HCT116 (cell line): ENCODE results near the gene CHDH. TPM values are rescaled to one million over a fixed set of nuclear protein-coding genes. Genes with fewer than 3 reads are reported as not detected.

Experiments used
- ATAC-seq: fragments of 200-7000 bp; cut with Tn5 transposase; 2 replicates; pipeline ENCODE4 v1.9.1; 2020; ENCODE audit warnings: mild to moderate bottlenecking, moderate library complexity
- BruUV-seq: library from RNA; stranded (reverse); fragments of 400-500 nt; replicated peaks from 2 replicates; lab custom pipeline; 2021; lab: Mats Ljungman, UMichigan
- CTCF ChIA-PET: fragments of 300-600 bp; sonication (Branson Sonifier 250); formaldehyde crosslinking; loops from one replicate; lab custom pipeline; 2021; ENCODE audit warnings: antibody characterized with exemption; lab: Charles Lee
- POLR2A ChIA-PET: fragments of 300-600, 350-600 bp; sonication (Branson Sonifier 250); formaldehyde crosslinking; loops from one replicate; lab custom pipeline; 2021; ENCODE audit warnings: antibody characterized with exemption; lab: Charles Lee
- RAD21 ChIA-PET, 2 experiments: fragments of 300-600 bp; sonication (Branson Sonifier 250); formaldehyde crosslinking; loops; one replicate each; lab custom pipeline; 2023; ENCODE audit warnings: low total read pairs in 2 of 2; ENCODE audit not compliant: uncharacterized antibody in 2 of 2, unreplicated experiment in 2 of 2, low non-redundant PET in 1 of 2; lab: Charles Lee
- DNase-seq: peaks from one replicate; pipeline ENCODE4 v3.0.0-alpha.2; 2010; ENCODE audit warnings: low read depth, low spot score
- H2AFZ ChIP-seq: fragments of 200-600 bp; shearing (Covaris generic), sonication (generic); 2 replicates; pipeline ENCODE4 v1.6.1; 2017; ENCODE audit warnings: low read depth, mixed run types, mixed read lengths, antibody characterized with exemption, low read length; ENCODE audit not compliant: poor library complexity, severe bottlenecking
- H3K27ac ChIP-seq: 2 replicates; pipeline ENCODE4 v1.5.1; 2012; ENCODE audit warnings: low read depth, low read length
- H3K27me3 ChIP-seq: fragments of 200-600 bp; sonication (generic); 2 replicates; pipeline ENCODE4 v1.6.1; 2016; ENCODE audit warnings: mixed run types, low read length, mixed read lengths; ENCODE audit not compliant: insufficient read depth
- H3K36me3 ChIP-seq, 2 experiments: fragments of 200-500 bp in 1 of 2; fragments of 200-600 bp in 1 of 2; sonication (Bioruptor generic) in 1 of 2; sonication (generic) in 1 of 2; 2 replicates each; pipeline versions ENCODE4 v1.5.1 to v1.6.1; 2014 to 2016; ENCODE audit warnings: low read length in 2 of 2, inconsistent platforms in 1 of 2, mixed read lengths in 1 of 2, mixed run types in 1 of 2; ENCODE audit not compliant: insufficient read depth in 2 of 2, control insufficient read depth in 1 of 2
- H3K4me1 ChIP-seq, 2 experiments: fragments of 200-600 bp in 1 of 2; sonication (generic) in 1 of 2; 2 replicates each; pipeline versions ENCODE4 v1.5.1 to v1.6.1; 2012 to 2017; ENCODE audit warnings: low read length in 2 of 2, inconsistent platforms in 1 of 2, mild to moderate bottlenecking in 1 of 2, mixed read lengths in 1 of 2, mixed run types in 1 of 2, moderate library complexity in 1 of 2; ENCODE audit not compliant: insufficient read depth in 2 of 2, control insufficient read depth in 1 of 2
- H3K4me2 ChIP-seq: fragments of 200-600 bp; sonication (generic); 2 replicates; pipeline ENCODE4 v1.6.1; 2017; ENCODE audit warnings: mixed run types, low read length, mixed read lengths
- H3K4me3 ChIP-seq, 2 experiments: fragments of 200-600 bp in 1 of 2; sonication (generic) in 1 of 2; replicated peaks in 1 of 2; 2 replicates each; pipeline ENCODE4 v1.5.1; 2011 to 2016; ENCODE audit warnings: low read length in 2 of 2, control low read depth in 1 of 2, low read depth in 1 of 2, mild to moderate bottlenecking in 1 of 2, mixed read lengths in 1 of 2, mixed run types in 1 of 2
- H3K79me2 ChIP-seq: fragments of 200-600 bp; sonication (generic); 2 replicates; pipeline ENCODE4 v1.6.1; 2017; ENCODE audit warnings: mild to moderate bottlenecking, mixed run types, low read length, moderate library complexity, mixed read lengths; ENCODE audit not compliant: insufficient read depth
- H3K9ac ChIP-seq: fragments of 200-600 bp; sonication (generic); 2 replicates; pipeline ENCODE4 v1.6.1; 2016; ENCODE audit warnings: low read length, mixed read lengths
- H3K9me2 ChIP-seq: fragments of 200-600 bp; sonication (generic), shearing (Covaris generic); 2 replicates; pipeline ENCODE4 v1.6.1; 2017; ENCODE audit warnings: mixed run types, mild to moderate bottlenecking, moderate library complexity; ENCODE audit not compliant: insufficient read depth
- H3K9me3 ChIP-seq, 2 experiments: fragments of 200-500 bp in 1 of 2; fragments of 200-600 bp in 1 of 2; sonication (Bioruptor generic) in 1 of 2; sonication (generic) in 1 of 2; 2 replicates each; pipeline ENCODE4 v1.6.1; 2014 to 2017; ENCODE audit warnings: low read length in 2 of 2, mixed read lengths in 2 of 2, inconsistent platforms in 1 of 2, low read depth in 1 of 2, mild to moderate bottlenecking in 1 of 2, mixed run types in 1 of 2, moderate library complexity in 1 of 2; ENCODE audit not compliant: control insufficient read depth in 1 of 2, insufficient read depth in 1 of 2
- H4K20me1 ChIP-seq: fragments of 200-600 bp; sonication (generic), shearing (Covaris generic); 2 replicates; pipeline ENCODE4 v1.6.1; 2017; ENCODE audit warnings: mixed run types, mild to moderate bottlenecking, moderate library complexity; ENCODE audit not compliant: insufficient read depth
- CEBPB ChIP-seq: IDR thresholded peaks from 2 replicates; pipeline ENCODE4 v1.6.1; 2012; ENCODE audit warnings: low read depth
- EGR1 ChIP-seq: IDR thresholded peaks from 2 replicates; pipeline ENCODE4 v1.6.1; 2012; ENCODE audit warnings: low read depth
- ELF1 ChIP-seq: IDR thresholded peaks from 2 replicates; pipeline ENCODE4 v1.6.1; 2012; ENCODE audit warnings: low read depth, borderline replicate concordance
- EZH2 ChIP-seq: fragments of 200-600 bp; sonication (generic); IDR thresholded peaks from 2 replicates; pipeline ENCODE4 v1.6.1; 2017; ENCODE audit warnings: antibody characterized with exemption, mixed run types
- FOSL1 ChIP-seq: IDR thresholded peaks from 2 replicates; pipeline ENCODE4 v1.6.1; 2012; ENCODE audit warnings: low read depth
- JUND ChIP-seq: IDR thresholded peaks from 2 replicates; pipeline ENCODE4 v1.6.1; 2012
- POLR2AphosphoS5 ChIP-seq: IDR thresholded peaks from 2 replicates; pipeline ENCODE4 v1.6.1; 2011; ENCODE audit warnings: mild to moderate bottlenecking, low read depth, low read length, moderate library complexity
- SIN3A ChIP-seq: IDR thresholded peaks from 2 replicates; pipeline ENCODE4 v1.6.1; 2012; ENCODE audit warnings: low read depth
- SRF ChIP-seq: IDR thresholded peaks from 2 replicates; pipeline ENCODE4 v1.6.1; 2012; ENCODE audit warnings: low read depth
- YY1 ChIP-seq: IDR thresholded peaks from 2 replicates; pipeline ENCODE4 v1.6.1; 2011; ENCODE audit warnings: low read length, low read depth, moderate library complexity, mild to moderate bottlenecking; ENCODE audit not compliant: insufficient replicate concordance; ENCODE audit errors: extremely low read depth
- ZFX ChIP-seq: fragments of 450-650 bp; IDR thresholded peaks from 2 replicates; pipeline ENCODE4 v1.6.1; 2017
- intact Hi-C: fragments of 100-400 bp; cut with micrococcal nuclease; formaldehyde crosslinking; loops from 2 replicates; pipeline ENCODE4 v1.10.0; 2022
- total RNA-seq: library from RNA; stranded (reverse); gene quantifications from one replicate; pipeline ENCODE4 v1.2.1, GENCODE V29; 2021; ENCODE audit not compliant: unreplicated experiment
- TF ChIP-seq, protein P1 (sequence below): IDR thresholded peaks from 2 replicates; pipeline ENCODE4 v1.6.1; 2012; ENCODE audit warnings: low read depth

CHDH gene
- total RNA-seq, 1 experiment from 2014 or later, result 10.8 TPM

DNA sequence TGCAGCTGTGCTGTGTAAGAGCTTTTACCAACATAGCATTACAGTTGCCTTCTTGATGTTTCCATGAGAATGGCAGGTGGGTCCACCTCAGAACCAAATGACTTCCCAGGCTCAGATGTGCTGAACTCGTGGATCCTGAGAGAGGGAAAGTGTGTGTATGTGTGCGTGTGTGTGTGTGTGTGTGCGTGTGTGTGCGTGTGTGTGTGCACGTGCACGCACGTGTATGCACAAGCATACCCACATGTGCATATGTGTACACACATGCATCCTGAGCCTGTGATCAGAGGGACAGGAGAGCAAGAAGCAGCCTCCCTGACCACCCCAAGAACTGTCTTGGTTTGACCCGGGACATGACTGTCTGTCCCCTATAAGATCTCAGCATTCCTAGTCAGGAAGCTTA is 48.1 kb downstream of the CHDH start:
- TF ChIP-seq ZFX (no peak), EZH2 (no peak), CEBPB (no peak), YY1 (no peak), ELF1 (no peak), POLR2AphosphoS5 (no peak), FOSL1 (no peak), SRF (no peak), SIN3A (no peak), EGR1 (no peak), JUND (no peak)
- TF ChIP-seq, protein P1, sequence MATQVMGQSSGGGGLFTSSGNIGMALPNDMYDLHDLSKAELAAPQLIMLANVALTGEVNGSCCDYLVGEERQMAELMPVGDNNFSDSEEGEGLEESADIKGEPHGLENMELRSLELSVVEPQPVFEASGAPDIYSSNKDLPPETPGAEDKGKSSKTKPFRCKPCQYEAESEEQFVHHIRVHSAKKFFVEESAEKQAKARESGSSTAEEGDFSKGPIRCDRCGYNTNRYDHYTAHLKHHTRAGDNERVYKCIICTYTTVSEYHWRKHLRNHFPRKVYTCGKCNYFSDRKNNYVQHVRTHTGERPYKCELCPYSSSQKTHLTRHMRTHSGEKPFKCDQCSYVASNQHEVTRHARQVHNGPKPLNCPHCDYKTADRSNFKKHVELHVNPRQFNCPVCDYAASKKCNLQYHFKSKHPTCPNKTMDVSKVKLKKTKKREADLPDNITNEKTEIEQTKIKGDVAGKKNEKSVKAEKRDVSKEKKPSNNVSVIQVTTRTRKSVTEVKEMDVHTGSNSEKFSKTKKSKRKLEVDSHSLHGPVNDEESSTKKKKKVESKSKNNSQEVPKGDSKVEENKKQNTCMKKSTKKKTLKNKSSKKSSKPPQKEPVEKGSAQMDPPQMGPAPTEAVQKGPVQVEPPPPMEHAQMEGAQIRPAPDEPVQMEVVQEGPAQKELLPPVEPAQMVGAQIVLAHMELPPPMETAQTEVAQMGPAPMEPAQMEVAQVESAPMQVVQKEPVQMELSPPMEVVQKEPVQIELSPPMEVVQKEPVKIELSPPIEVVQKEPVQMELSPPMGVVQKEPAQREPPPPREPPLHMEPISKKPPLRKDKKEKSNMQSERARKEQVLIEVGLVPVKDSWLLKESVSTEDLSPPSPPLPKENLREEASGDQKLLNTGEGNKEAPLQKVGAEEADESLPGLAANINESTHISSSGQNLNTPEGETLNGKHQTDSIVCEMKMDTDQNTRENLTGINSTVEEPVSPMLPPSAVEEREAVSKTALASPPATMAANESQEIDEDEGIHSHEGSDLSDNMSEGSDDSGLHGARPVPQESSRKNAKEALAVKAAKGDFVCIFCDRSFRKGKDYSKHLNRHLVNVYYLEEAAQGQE, result no peak
- TF ChIP-seq, all 23 proteins: peak for 0
- H3K36me3 ChIP-seq, result no peaks in the 10 kb centered on the region
- H3K4me1 ChIP-seq, result peaks cover 0 to 12% of the 10 kb centered on the region in 2 experiments; a peak in 1 of 4 replicates
- H4K20me1 ChIP-seq, result no peaks in the 10 kb centered on the region
- ChIA-PET CTCF (no interaction called here), RAD21 (no interaction called here), POLR2A (no interaction called here)
- no peaks in the 10 kb centered on the region for H3K9me2 ChIP-seq
- no peak overlapping the region for H3K9ac ChIP-seq
- no peak overlapping the region for H2AFZ ChIP-seq
- H3K27me3 ChIP-seq, result no peaks in the 10 kb centered on the region
- H3K27ac ChIP-seq, result no peak overlapping the region
- no peak overlapping the region for H3K4me2 ChIP-seq
- DNase-seq (no peak), ATAC-seq (no peak)
- no TSS peak for BruUV-seq
- no peaks in the 10 kb centered on the region for H3K9me3 ChIP-seq
- H3K4me3 ChIP-seq, result no peak overlapping the region
- no peaks in the 10 kb centered on the region for H3K79me2 ChIP-seq
- intact Hi-C loops, result no loop called here
